Esophagus muscularis mucosa (tissue), 4 donors: ENCODE data around the gene CCL11. TPM values are rescaled to one million over a fixed set of nuclear protein-coding genes. Genes with fewer than 3 reads are reported as not detected.

Experiments
- DNase-seq: peaks from one replicate; pipeline ENCODE4 v3.0.0-alpha.2; 2017; ENCODE audit errors: extremely low spot score
- H3K27ac ChIP-seq, 4 donors: fragments of 200-600 bp; sonication (generic); replicated peaks in 1 of 4; 1 replicate in 3 of 4; 2 replicates in 1 of 4; pipeline ENCODE4 v1.5.1; 2016 to 2019; ENCODE audit warnings: mild to moderate bottlenecking in 1 of 4
- H3K27me3 ChIP-seq, 4 donors: fragments of 200-600 bp; sonication (generic); one replicate each; pipeline versions ENCODE4 v1.5.1 to v1.6.0; 2016 to 2019
- H3K36me3 ChIP-seq, 4 donors: fragments of 200-600 bp; sonication (generic); one replicate each; pipeline ENCODE4 v1.5.1; 2016 to 2019
- H3K4me1 ChIP-seq, 4 donors: fragments of 200-600 bp; sonication (generic); one replicate each; pipeline ENCODE4 v1.5.1; 2016 to 2019
- H3K4me3 ChIP-seq, 4 donors: fragments of 200-600 bp; sonication (generic); 1 replicate in 2 of 4; 2 replicates in 2 of 4; pipeline ENCODE4 v1.5.1; 2016 to 2019; ENCODE audit warnings: mild to moderate bottlenecking in 4 of 4, moderate library complexity in 1 of 4
- H3K9me3 ChIP-seq, 4 donors: fragments of 200-600 bp; sonication (generic); 1 replicate in 3 of 4; 2 replicates in 1 of 4; pipeline ENCODE4 v1.5.1; 2016 to 2019
- CTCF ChIP-seq, 3 experiments: fragments of 200-600 bp in 2 of 3; fragments of 450-650 bp in 1 of 3; sonication (generic) in 2 of 3; IDR thresholded peaks; one replicate each; pipeline ENCODE4 v1.5.1; 2017 to 2019; ENCODE audit warnings: antibody characterized with exemption in 3 of 3, mild to moderate bottlenecking in 2 of 3, moderate library complexity in 1 of 3
- EP300 ChIP-seq: sonication (generic); formaldehyde crosslinking; IDR thresholded peaks from one replicate; pipeline ENCODE4 v1.6.1; 2017; ENCODE audit warnings: antibody characterized with exemption
- POLR2A ChIP-seq: fragments of 450-650 bp; IDR thresholded peaks from one replicate; pipeline ENCODE4 v1.6.1; 2017; ENCODE audit warnings: antibody characterized with exemption, moderate library complexity, mild to moderate bottlenecking, low read depth
- POLR2AphosphoS5 ChIP-seq, 2 donors: sonication (generic); formaldehyde crosslinking; IDR thresholded peaks; one replicate each; pipeline ENCODE4 v1.6.1; 2017; ENCODE audit warnings: antibody characterized with exemption in 2 of 2
- WGBS: methylation state at CpG from one replicate; pipeline ENCODE4 v1.1.5; 2018; 5-methylcytosine and 5-hydroxymethylcytosine counted together
- intact Hi-C: fragments of 100-400 bp; cut with DNase I; formaldehyde crosslinking; loops from one replicate; pipeline ENCODE4 v1.15.1; 2023
- total RNA-seq, 4 donors: library from RNA; depleted of rRNA; stranded (reverse); fragments of >200 nt; gene quantifications; one replicate each; pipeline versions ENCODE4 v1.1.0 to v1.2.1, GENCODE V29; 2016

Gene CCL11
- total RNA-seq, 4 donors from 2014 or later = 2.0 to 8.8 (median 6.6) TPM

DNA sequence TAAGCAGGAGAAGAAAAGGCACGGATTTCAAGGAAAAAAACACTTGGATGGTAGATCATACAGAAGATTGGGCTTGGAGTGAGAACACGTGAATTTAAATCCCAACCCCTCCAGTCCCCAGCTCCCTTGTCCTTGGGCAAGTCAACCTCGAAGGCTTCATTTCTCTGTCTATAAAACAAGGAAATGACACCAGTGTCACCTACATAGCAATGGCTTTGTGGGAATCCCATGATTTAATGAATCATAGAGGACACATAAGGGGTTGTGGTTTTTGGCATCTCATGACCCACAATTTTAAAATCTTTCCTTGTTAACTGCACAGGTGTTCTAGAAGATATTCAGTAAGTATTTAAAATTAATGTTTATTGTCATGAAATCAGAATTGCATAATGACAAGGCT is 38.7 kb upstream of the CCL11 start:
- H3K4me1 ChIP-seq = peaks cover 58 to 79% (median 66%) of the 10 kb centered on the region in 4 donors
- H3K4me3 ChIP-seq = no peak overlapping the region
- H3K9me3 ChIP-seq = no peaks in the 10 kb centered on the region
- no peak overlapping the region for H3K27ac ChIP-seq
- no peaks in the 10 kb centered on the region for H3K27me3 ChIP-seq
- DNase-seq = no peak
- TF ChIP-seq CTCF (IDR thresholded peaks at IDR 0.05) (no peak), POLR2A (no peak), EP300 (no peak), POLR2AphosphoS5 (IDR thresholded peaks at IDR 0.05) (no peak)
- H3K36me3 ChIP-seq = no peaks in the 10 kb centered on the region
- intact Hi-C loops = no loop called here
- 86% methylated on average over 3 of the region's 3 CpGs for WGBS

- Histone ChIP-seq H3K27ac (peak overlapping the region; percentile 84 to 85 (median 84)), H3K27me3 (no peaks in the 10 kb centered on the region), H3K9me3 (no peaks in the 10 kb centered on the region), H3K36me3 (no peaks in the 10 kb centered on the region), H3K4me1 (peaks cover 61 to 79% (median 68%) of the 10 kb centered on the region in 4 donors), H3K4me3 (no peak overlapping the region)
- TF ChIP-seq POLR2AphosphoS5 (IDR thresholded peaks at IDR 0.05) (peak in 1 of 2 donors; percentile 52), CTCF (IDR thresholded peaks at IDR 0.05) (no peak)
- intact Hi-C loops = no loop called here
- 41% methylated on average over 6 of the region's 6 CpGs for WGBS
- no peak for DNase-seq
Observed at GRCh38 chr17:34248511-34249024, 37.0 kb upstream of the CCL11 start.

- intact Hi-C loops = no loop called here
Observed at GRCh38 chr17:34249061-34249460, 36.5 kb upstream of the CCL11 start.

DNA sequence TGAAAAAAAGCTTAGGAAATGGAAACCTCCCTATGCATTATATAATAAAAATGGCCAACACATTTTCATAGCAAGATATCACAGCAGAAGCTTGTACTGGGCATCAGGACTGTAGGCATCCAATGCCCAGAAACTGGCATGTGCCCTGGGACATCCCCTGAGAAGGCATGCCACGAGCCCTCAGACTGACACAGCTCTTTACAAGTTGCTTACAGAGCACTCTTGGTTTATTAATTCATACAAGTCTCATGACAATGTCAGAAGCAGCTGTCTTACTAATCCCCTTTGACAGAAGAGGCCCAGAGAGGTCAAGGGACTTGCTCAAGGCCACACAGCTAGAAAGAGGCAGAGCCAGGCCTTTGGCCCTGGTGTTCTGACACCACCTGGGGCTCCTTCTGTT is 36.1 kb upstream of the CCL11 start:
- peak; percentile 83 for DNase-seq
- Histone ChIP-seq H3K4me1 (peaks cover 70 to 81% (median 72%) of the 10 kb centered on the region in 4 donors), H3K27me3 (no peaks in the 10 kb centered on the region), H3K36me3 (no peaks in the 10 kb centered on the region), H3K4me3 (no peak overlapping the region), H3K9me3 (no peaks in the 10 kb centered on the region), H3K27ac (peak overlapping the region; percentile 84 to 85 (median 84))
- intact Hi-C loops = no loop called here
- TF ChIP-seq POLR2AphosphoS5 (IDR thresholded peaks at IDR 0.05) (no peak), POLR2A (no peak), CTCF (IDR thresholded peaks at IDR 0.05) (no peak), EP300 (no peak)
- WGBS = 13% methylated on average over 1 of the region's 1 CpG

More at GRCh38 chr17:34249061-34249460, 36.5 kb upstream of the CCL11 start:
- Histone ChIP-seq H3K9me3 (no peaks in the 10 kb centered on the region), H3K4me3 (no peak overlapping the region), H3K27ac (peak overlapping the region; percentile 84 to 85 (median 84)), H3K36me3 (no peaks in the 10 kb centered on the region), H3K4me1 (peaks cover 66 to 79% (median 69%) of the 10 kb centered on the region in 4 donors), H3K27me3 (no peaks in the 10 kb centered on the region)
- no peak for DNase-seq
- WGBS = 83% methylated on average over 1 of the region's 1 CpG
- TF ChIP-seq POLR2AphosphoS5 (IDR thresholded peaks at IDR 0.05) (no peak), CTCF (IDR thresholded peaks at IDR 0.05) (no peak), POLR2A (no peak), EP300 (no peak)

- H3K36me3 ChIP-seq = no peaks in the 10 kb centered on the region
- peaks cover 82 to 96% (median 89%) of the 10 kb centered on the region in 4 donors for H3K4me1 ChIP-seq
- peak overlapping the region; percentile 29 to 85 (median 84) for H3K27ac ChIP-seq
- peak; percentile 62 for DNase-seq
- intact Hi-C loops = no loop called here
- no peaks in the 10 kb centered on the region for H3K9me3 ChIP-seq
- no peaks in the 10 kb centered on the region for H3K27me3 ChIP-seq
- TF ChIP-seq CTCF (IDR thresholded peaks at IDR 0.05) (no peak), POLR2A (no peak), POLR2AphosphoS5 (IDR thresholded peaks at IDR 0.05) (no peak), EP300 (no peak)
- 97% methylated on average over 3 of the region's 3 CpGs for WGBS
- no peak overlapping the region for H3K4me3 ChIP-seq
Observed at GRCh38 chr17:34251186-34251585, 34.4 kb upstream of the CCL11 start.
